HCT116 (cell line): ENCODE results near the gene CDH23. TPM values are rescaled to one million over a fixed set of nuclear protein-coding genes. Genes with fewer than 3 reads are reported as not detected.

ENCODE experiments used
- ATAC-seq: fragments of 200-7000 bp; cut with Tn5 transposase; 2 replicates; pipeline ENCODE4 v1.9.1; 2020; ENCODE audit warnings: mild to moderate bottlenecking, moderate library complexity
- BruUV-seq: library from RNA; stranded (reverse); fragments of 400-500 nt; replicated peaks from 2 replicates; lab custom pipeline; 2021; lab: Mats Ljungman, UMichigan
- CTCF ChIA-PET: fragments of 300-600 bp; sonication (Branson Sonifier 250); formaldehyde crosslinking; loops from one replicate; lab custom pipeline; 2021; ENCODE audit warnings: antibody characterized with exemption; lab: Charles Lee
- POLR2A ChIA-PET: fragments of 300-600, 350-600 bp; sonication (Branson Sonifier 250); formaldehyde crosslinking; loops from one replicate; lab custom pipeline; 2021; ENCODE audit warnings: antibody characterized with exemption; lab: Charles Lee
- RAD21 ChIA-PET, 2 experiments: fragments of 300-600 bp; sonication (Branson Sonifier 250); formaldehyde crosslinking; loops; one replicate each; lab custom pipeline; 2023; ENCODE audit warnings: low total read pairs in 2 of 2; ENCODE audit not compliant: uncharacterized antibody in 2 of 2, unreplicated experiment in 2 of 2, low non-redundant PET in 1 of 2; lab: Charles Lee
- DNase-seq: peaks from one replicate; pipeline ENCODE4 v3.0.0-alpha.2; 2010; ENCODE audit warnings: low read depth, low spot score
- H2AFZ ChIP-seq: fragments of 200-600 bp; shearing (Covaris generic), sonication (generic); 2 replicates; pipeline ENCODE4 v1.6.1; 2017; ENCODE audit warnings: low read depth, mixed run types, mixed read lengths, antibody characterized with exemption, low read length; ENCODE audit not compliant: poor library complexity, severe bottlenecking
- H3K27ac ChIP-seq: 2 replicates; pipeline ENCODE4 v1.5.1; 2012; ENCODE audit warnings: low read depth, low read length
- H3K27me3 ChIP-seq: fragments of 200-600 bp; sonication (generic); 2 replicates; pipeline ENCODE4 v1.6.1; 2016; ENCODE audit warnings: mixed run types, low read length, mixed read lengths; ENCODE audit not compliant: insufficient read depth
- H3K36me3 ChIP-seq, 2 experiments: fragments of 200-500 bp in 1 of 2; fragments of 200-600 bp in 1 of 2; sonication (Bioruptor generic) in 1 of 2; sonication (generic) in 1 of 2; 2 replicates each; pipeline versions ENCODE4 v1.5.1 to v1.6.1; 2014 to 2016; ENCODE audit warnings: low read length in 2 of 2, inconsistent platforms in 1 of 2, mixed read lengths in 1 of 2, mixed run types in 1 of 2; ENCODE audit not compliant: insufficient read depth in 2 of 2, control insufficient read depth in 1 of 2
- H3K4me1 ChIP-seq, 2 experiments: fragments of 200-600 bp in 1 of 2; sonication (generic) in 1 of 2; 2 replicates each; pipeline versions ENCODE4 v1.5.1 to v1.6.1; 2012 to 2017; ENCODE audit warnings: low read length in 2 of 2, inconsistent platforms in 1 of 2, mild to moderate bottlenecking in 1 of 2, mixed read lengths in 1 of 2, mixed run types in 1 of 2, moderate library complexity in 1 of 2; ENCODE audit not compliant: insufficient read depth in 2 of 2, control insufficient read depth in 1 of 2
- H3K4me2 ChIP-seq: fragments of 200-600 bp; sonication (generic); 2 replicates; pipeline ENCODE4 v1.6.1; 2017; ENCODE audit warnings: mixed run types, low read length, mixed read lengths
- H3K4me3 ChIP-seq, 2 experiments: fragments of 200-600 bp in 1 of 2; sonication (generic) in 1 of 2; replicated peaks in 1 of 2; 2 replicates each; pipeline ENCODE4 v1.5.1; 2011 to 2016; ENCODE audit warnings: low read length in 2 of 2, control low read depth in 1 of 2, low read depth in 1 of 2, mild to moderate bottlenecking in 1 of 2, mixed read lengths in 1 of 2, mixed run types in 1 of 2
- H3K79me2 ChIP-seq: fragments of 200-600 bp; sonication (generic); 2 replicates; pipeline ENCODE4 v1.6.1; 2017; ENCODE audit warnings: mild to moderate bottlenecking, mixed run types, low read length, moderate library complexity, mixed read lengths; ENCODE audit not compliant: insufficient read depth
- H3K9ac ChIP-seq: fragments of 200-600 bp; sonication (generic); 2 replicates; pipeline ENCODE4 v1.6.1; 2016; ENCODE audit warnings: low read length, mixed read lengths
- H3K9me2 ChIP-seq: fragments of 200-600 bp; sonication (generic), shearing (Covaris generic); 2 replicates; pipeline ENCODE4 v1.6.1; 2017; ENCODE audit warnings: mixed run types, mild to moderate bottlenecking, moderate library complexity; ENCODE audit not compliant: insufficient read depth
- H3K9me3 ChIP-seq, 2 experiments: fragments of 200-500 bp in 1 of 2; fragments of 200-600 bp in 1 of 2; sonication (Bioruptor generic) in 1 of 2; sonication (generic) in 1 of 2; 2 replicates each; pipeline ENCODE4 v1.6.1; 2014 to 2017; ENCODE audit warnings: low read length in 2 of 2, mixed read lengths in 2 of 2, inconsistent platforms in 1 of 2, low read depth in 1 of 2, mild to moderate bottlenecking in 1 of 2, mixed run types in 1 of 2, moderate library complexity in 1 of 2; ENCODE audit not compliant: control insufficient read depth in 1 of 2, insufficient read depth in 1 of 2
- H4K20me1 ChIP-seq: fragments of 200-600 bp; sonication (generic), shearing (Covaris generic); 2 replicates; pipeline ENCODE4 v1.6.1; 2017; ENCODE audit warnings: mixed run types, mild to moderate bottlenecking, moderate library complexity; ENCODE audit not compliant: insufficient read depth
- CEBPB ChIP-seq: IDR thresholded peaks from 2 replicates; pipeline ENCODE4 v1.6.1; 2012; ENCODE audit warnings: low read depth
- FOSL1 ChIP-seq: IDR thresholded peaks from 2 replicates; pipeline ENCODE4 v1.6.1; 2012; ENCODE audit warnings: low read depth
- POLR2AphosphoS5 ChIP-seq: IDR thresholded peaks from 2 replicates; pipeline ENCODE4 v1.6.1; 2011; ENCODE audit warnings: mild to moderate bottlenecking, low read depth, low read length, moderate library complexity
- RAD21 ChIP-seq: IDR thresholded peaks from 2 replicates; pipeline ENCODE4 v1.6.1; 2012; ENCODE audit warnings: low read depth, mild to moderate bottlenecking
- REST ChIP-seq: IDR thresholded peaks from 2 replicates; pipeline ENCODE4 v1.6.1; 2012; ENCODE audit warnings: low read depth
- SRF ChIP-seq: IDR thresholded peaks from 2 replicates; pipeline ENCODE4 v1.6.1; 2012; ENCODE audit warnings: low read depth
- ZBTB33 ChIP-seq: IDR thresholded peaks from 2 replicates; pipeline ENCODE4 v1.6.1; 2011; ENCODE audit warnings: mild to moderate bottlenecking, low read length, moderate library complexity; ENCODE audit not compliant: insufficient replicate concordance; ENCODE audit errors: extremely low read depth
- ZFX ChIP-seq: fragments of 450-650 bp; IDR thresholded peaks from 2 replicates; pipeline ENCODE4 v1.6.1; 2017
- intact Hi-C: fragments of 100-400 bp; cut with micrococcal nuclease; formaldehyde crosslinking; loops from 2 replicates; pipeline ENCODE4 v1.10.0; 2022
- total RNA-seq: library from RNA; stranded (reverse); gene quantifications from one replicate; pipeline ENCODE4 v1.2.1, GENCODE V29; 2021; ENCODE audit not compliant: unreplicated experiment

The CDH23 gene
- total RNA-seq, 1 experiment from 2014 or later, result not detected

- Histone ChIP-seq H3K79me2 (no peaks in the 10 kb centered on the region), H3K4me2 (no peak overlapping the region), H2AFZ (no peak overlapping the region), H3K4me1 (no peaks in the 10 kb centered on the region), H3K27me3 (no peaks in the 10 kb centered on the region), H3K4me3 (no peak overlapping the region), H3K36me3 (no peaks in the 10 kb centered on the region), H3K9me2 (no peaks in the 10 kb centered on the region), H4K20me1 (no peaks in the 10 kb centered on the region), H3K9ac (no peak overlapping the region), H3K27ac (no peak overlapping the region), H3K9me3 (no peaks in the 10 kb centered on the region)
- ChIA-PET CTCF (interaction anchor here (0.8 kb wide), 1 partner anchor 14 kb away, joined by 4 read pairs; no protein-coding TSS in a partner anchor), POLR2A (no interaction called here), RAD21 (no interaction called here)
- ATAC-seq (no peak), DNase-seq (no peak)
- TF ChIP-seq RAD21, result no peak
- TF ChIP-seq SRF, result no peak
- TF ChIP-seq FOSL1, result no peak
- TF ChIP-seq REST, result no peak
- no peak for TF ChIP-seq ZFX
- TF ChIP-seq ZBTB33, result no peak
- TF ChIP-seq CEBPB, result no peak
- TF ChIP-seq POLR2AphosphoS5, result no peak
- no TSS peak for BruUV-seq
- intact Hi-C loops, result no loop called here
Observed at GRCh38 chr10:71637305-71637704, 240.6 kb downstream of the CDH23 start.
